H1 (cell line): ENCODE data around the gene MIA3. TPM values are rescaled to one million over a fixed set of nuclear protein-coding genes. Genes with fewer than 3 reads are reported as not detected.

Source experiments
- CTCF ChIA-PET: fragments of 300-600 bp; sonication (Branson Sonifier 250); formaldehyde crosslinking; loops from one replicate; lab custom pipeline; 2021; ENCODE audit not compliant: partially characterized antibody; lab: Charles Lee
- POLR2A ChIA-PET: fragments of 300-600 bp; sonication (Branson Sonifier 250); formaldehyde crosslinking; loops from one replicate; lab custom pipeline; 2021; ENCODE audit warnings: inconsistent platforms; ENCODE audit not compliant: partially characterized antibody; lab: Charles Lee
- DNase-seq, 2 experiments: peaks; one replicate each; pipeline versions ENCODE4 v3.0.0 to v3.0.0-alpha.2; 2010 to 2022; ENCODE audit warnings: low spot score in 2 of 2, low read depth in 1 of 2, mixed read lengths in 1 of 2
- FAIRE-seq: peaks from 2 replicates; lab custom pipeline; 2011; peaks lifted over from hg19 to GRCh38; lab: Jason Lieb, UNC
- H2AFZ ChIP-seq: 2 replicates; pipeline ENCODE4 v1.8.1; 2012; ENCODE audit warnings: low read length, inconsistent platforms
- H2AK5ac ChIP-seq: 2 replicates; pipeline ENCODE4 v1.6.1; 2013; ENCODE audit warnings: low read depth, low read length
- H2BK120ac ChIP-seq: replicated peaks from 2 replicates; pipeline ENCODE3; 2013; ENCODE audit warnings: low read depth, low read length, inconsistent platforms
- H2BK12ac ChIP-seq: 2 replicates; pipeline ENCODE4 v1.6.1; 2013; ENCODE audit warnings: low read depth, low read length
- H2BK15ac ChIP-seq: 2 replicates; pipeline ENCODE4 v1.6.1; 2013; ENCODE audit warnings: low read length
- H2BK20ac ChIP-seq: 2 replicates; pipeline ENCODE4 v1.6.1; 2013; ENCODE audit warnings: low read length
- H2BK5ac ChIP-seq: 2 replicates; pipeline ENCODE4 v1.6.1; 2013; ENCODE audit warnings: low read depth, low read length
- H3K14ac ChIP-seq: 2 replicates; pipeline ENCODE4 v1.6.1; 2013; ENCODE audit warnings: inconsistent platforms; ENCODE audit not compliant: insufficient read length
- H3K18ac ChIP-seq: 2 replicates; pipeline ENCODE4 v1.6.1; 2013; ENCODE audit warnings: low read length; ENCODE audit errors: extremely low read depth
- H3K23ac ChIP-seq: 2 replicates; pipeline ENCODE4 v1.6.1; 2013; ENCODE audit warnings: inconsistent platforms; ENCODE audit not compliant: insufficient read length
- H3K23me2 ChIP-seq: 2 replicates; pipeline ENCODE4 v1.6.1; 2013; ENCODE audit warnings: low read depth, low read length
- H3K27ac ChIP-seq: 2 replicates; pipeline ENCODE4 v1.6.1; 2011; ENCODE audit warnings: low read depth, low read length, inconsistent platforms
- H3K27me3 ChIP-seq, 4 experiments: replicated peaks in 1 of 4; 1 replicate in 1 of 4; 2 replicates in 3 of 4; pipeline versions ENCODE4 v1.6.1 to v1.8.1; 2011 to 2013; ENCODE audit warnings: low read length in 3 of 4, mild to moderate bottlenecking in 3 of 4, inconsistent platforms in 2 of 4, mixed read lengths in 2 of 4, moderate library complexity in 1 of 4; ENCODE audit not compliant: control insufficient read depth in 3 of 4, insufficient read depth in 3 of 4; ENCODE audit errors: extremely low read depth in 1 of 4
- H3K36me3 ChIP-seq, 4 experiments: 2 replicates each; pipeline versions ENCODE4 v1.6.1 to v1.8.1; 2011 to 2013; ENCODE audit warnings: mild to moderate bottlenecking in 4 of 4, low read length in 3 of 4, moderate library complexity in 2 of 4, control low read depth in 1 of 4, inconsistent platforms in 1 of 4; ENCODE audit not compliant: insufficient read depth in 4 of 4, control insufficient read depth in 2 of 4
- H3K4ac ChIP-seq: replicated peaks from 2 replicates; pipeline ENCODE3; 2013; ENCODE audit warnings: low read length, low read depth, mixed read lengths, inconsistent platforms; ENCODE audit not compliant: insufficient read length
- H3K4me1 ChIP-seq, 4 experiments: replicated peaks in 1 of 4; 1 replicate in 1 of 4; 2 replicates in 3 of 4; pipeline versions ENCODE4 v1.6.1 to v1.8.1; 2011 to 2013; ENCODE audit warnings: low read length in 3 of 4, inconsistent platforms in 2 of 4, mixed read lengths in 1 of 4; ENCODE audit not compliant: insufficient read depth in 4 of 4, control insufficient read depth in 3 of 4
- H3K4me2 ChIP-seq, 2 experiments: 2 replicates each; pipeline versions ENCODE4 v1.6.1 to v1.8.1; 2011 to 2013; ENCODE audit warnings: low read depth in 2 of 2, low read length in 2 of 2, control low read depth in 1 of 2, inconsistent platforms in 1 of 2, mild to moderate bottlenecking in 1 of 2; ENCODE audit not compliant: insufficient read depth in 1 of 2
- H3K4me3 ChIP-seq, 4 experiments: fragments of 200-600, 300-600 bp in 1 of 4; sonication (generic), shearing (Covaris generic), sonication (Bioruptor Twin) in 1 of 4; 2 replicates each; pipeline versions ENCODE4 v1.5.1 to v1.8.1; 2011 to 2016; ENCODE audit warnings: low read length in 4 of 4, low read depth in 3 of 4, control low read depth in 2 of 4, inconsistent platforms in 2 of 4, mild to moderate bottlenecking in 2 of 4, mixed read lengths in 1 of 4, moderate library complexity in 1 of 4; ENCODE audit not compliant: insufficient read depth in 2 of 4; ENCODE audit errors: extremely low read depth in 1 of 4
- H3K56ac ChIP-seq: replicated peaks from 2 replicates; pipeline ENCODE3; 2013; ENCODE audit warnings: low read depth, mild to moderate bottlenecking, mixed read lengths, low read length, inconsistent platforms; ENCODE audit not compliant: insufficient read length
- H3K79me1 ChIP-seq: 2 replicates; pipeline ENCODE4 v1.6.1; 2013; ENCODE audit warnings: low read depth, low read length, control low read depth
- H3K79me2 ChIP-seq, 2 experiments: 2 replicates each; pipeline versions ENCODE4 v1.6.1 to v1.8.1; 2012 to 2013; ENCODE audit warnings: low read length in 2 of 2, mild to moderate bottlenecking in 2 of 2, inconsistent platforms in 1 of 2; ENCODE audit not compliant: insufficient read depth in 2 of 2, control insufficient read depth in 1 of 2
- H3K9ac ChIP-seq, 4 experiments: replicated peaks in 1 of 4; 1 replicate in 1 of 4; 2 replicates in 3 of 4; pipeline versions ENCODE4 v1.6.1 to v1.8.1; 2011 to 2013; ENCODE audit warnings: low read depth in 3 of 4, low read length in 3 of 4, control low read depth in 2 of 4, mild to moderate bottlenecking in 2 of 4, moderate library complexity in 2 of 4, inconsistent platforms in 1 of 4; ENCODE audit errors: extremely low read depth in 1 of 4
- H3K9me3 ChIP-seq, 2 experiments: 2 replicates each; pipeline versions ENCODE4 v1.6.1 to v1.8.1; 2012 to 2013; ENCODE audit warnings: mild to moderate bottlenecking in 2 of 2, moderate library complexity in 2 of 2, control low read depth in 1 of 2, inconsistent platforms in 1 of 2, low read depth in 1 of 2, low read length in 1 of 2, mixed read lengths in 1 of 2; ENCODE audit not compliant: insufficient read depth in 2 of 2
- H4K20me1 ChIP-seq, 2 experiments: replicated peaks in 1 of 2; 2 replicates each; pipeline versions ENCODE3 to v1.8.1; 2011 to 2013; ENCODE audit warnings: inconsistent platforms in 2 of 2, low read length in 2 of 2, mild to moderate bottlenecking in 1 of 2; ENCODE audit not compliant: insufficient read depth in 2 of 2, control insufficient read depth in 1 of 2
- H4K5ac ChIP-seq: 2 replicates; pipeline ENCODE4 v1.6.1; 2013; ENCODE audit warnings: low read length, low read depth, mixed read lengths, inconsistent platforms; ENCODE audit not compliant: insufficient read length
- H4K8ac ChIP-seq: 2 replicates; pipeline ENCODE4 v1.8.0; 2013; ENCODE audit warnings: mild to moderate bottlenecking, moderate library complexity, low read length, inconsistent platforms; ENCODE audit not compliant: insufficient read depth; ENCODE audit errors: extremely low read depth
- H4K91ac ChIP-seq: replicated peaks from 2 replicates; pipeline ENCODE3; 2013; ENCODE audit warnings: low read length, mixed read lengths, inconsistent platforms; ENCODE audit not compliant: insufficient read length
- POLR2A ChIP-seq, 2 experiments: IDR thresholded peaks; 1 replicate in 1 of 2; 2 replicates in 1 of 2; pipeline ENCODE4 v1.6.1; 2011; ENCODE audit warnings: low read depth in 2 of 2, low read length in 2 of 2, mild to moderate bottlenecking in 2 of 2; ENCODE audit errors: control extremely low read depth in 1 of 2
- POU5F1 ChIP-seq: IDR thresholded peaks from 2 replicates; pipeline ENCODE4 v1.6.1; 2011; ENCODE audit warnings: low read depth, mild to moderate bottlenecking, low read length, moderate library complexity
- SUZ12 ChIP-seq: fragments of 200-600 bp; sonication (generic); IDR thresholded peaks from 2 replicates; pipeline ENCODE4 v1.6.1; 2012; ENCODE audit warnings: mild to moderate bottlenecking, inconsistent platforms, low read length, moderate library complexity, mixed read lengths
- WGBS, 2 experiments: shearing (Covaris generic) in 1 of 2; methylation state at CpG; one replicate each; pipeline versions ENCODE4 v1.1.6 to v1.1.7; 2013 to 2015; ENCODE audit warnings: low lambda C conversion rate in 2 of 2, mixed read lengths in 2 of 2, inconsistent platforms in 1 of 2, low coverage in 1 of 2, missing lambda C conversion rate in 1 of 2; ENCODE audit not compliant: insufficient replicate concordance in 2 of 2, insufficient coverage in 1 of 2, insufficient read length in 1 of 2; ENCODE audit errors: extremely low coverage in 1 of 2, missing lambda C conversion rate in 1 of 2; 5-methylcytosine and 5-hydroxymethylcytosine counted together
- polyA plus RNA-seq, 7 experiments: library from polyadenylated mRNA; depleted of rRNA in 3 of 7; stranded (reverse) in 5 of 7; unstranded in 2 of 7; fragments of >200 nt in 5 of 7; fragments of 200-250 nt in 2 of 7; gene quantifications; 1 replicate in 5 of 7; 2 replicates in 1 of 7; 4 replicates in 1 of 7; pipeline versions ENCODE4 v1.2.1 to v1.2.3, GENCODE V29; 2011 to 2013; ENCODE audit warnings: missing spikeins in 2 of 7, mixed read lengths in 2 of 7
- total RNA-seq: library from RNA; stranded (reverse); fragmentation: NEBNext Ultra II Directional; extraction: Animal tissue kit (Norgen Biotek cat#: 25700); gene quantifications from 2 replicates; pipeline ENCODE4 v1.2.1, GENCODE V29; 2021

The MIA3 gene
- total and polyA plus RNA-seq, 2 of the 8 experiments (the other 6 are each of a cell fraction or from before 2014, with no cell fraction given): 69.0 to 105 TPM

DNA sequence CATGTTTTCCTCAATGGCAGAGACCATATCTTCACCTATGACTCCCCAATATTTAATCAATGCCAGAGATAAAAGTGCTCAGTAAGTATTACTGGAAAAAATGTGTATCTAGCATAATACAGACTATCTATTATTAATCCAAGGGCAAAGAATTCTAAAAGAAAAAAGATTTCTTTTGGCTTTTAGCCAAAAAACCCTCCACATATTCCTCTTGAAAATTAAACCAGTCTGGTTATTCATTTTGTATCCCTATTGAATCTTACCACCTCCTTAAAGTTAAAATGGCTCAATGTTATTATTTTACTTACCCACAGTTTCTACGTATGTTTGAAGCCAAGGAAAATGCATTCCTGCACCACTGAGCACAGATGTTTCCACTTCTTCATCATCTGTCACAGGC lies 29.8 kb upstream of the MIA3 start:
- H3K4me1 ChIP-seq: peaks cover 0 to 3% (median 0%) of the 10 kb centered on the region in 4 experiments; a peak in 1 of 7 replicates
- whole genome bisulfite sequencing, 2 experiments: 89% methylated on average over 1 of the region's 1 CpG; no CpG with 5 or more reads in 1 of the 2 experiments
- POLR2A ChIA-PET: interaction anchor here (2.5 kb wide), 1 partner anchor 56 kb away, joined by 8 read pairs; no protein-coding TSS in a partner anchor
- H2BK12ac ChIP-seq: no peak overlapping the region
- no peaks in the 10 kb centered on the region for H4K20me1 ChIP-seq
- TF ChIP-seq SUZ12 (no peak), POLR2A (IDR thresholded peaks at IDR 0.05; ENCODE audit: control extremely low read depth in 1 of 2, low read depth in 2 of 2, low read length in 2 of 2) (no peak), POU5F1 (no peak)
- no peaks in the 10 kb centered on the region for H3K9me3 ChIP-seq
- H2BK5ac ChIP-seq: no peak overlapping the region
- no peak overlapping the region for H3K23ac ChIP-seq
- no peak overlapping the region for H2AK5ac ChIP-seq
- H4K5ac ChIP-seq: no peak overlapping the region
- no peak overlapping the region for H4K91ac ChIP-seq
- H3K4me3 ChIP-seq: peak overlapping the region in 1 of 4 experiments; percentile 79; a peak in 2 of 8 replicates
- H3K79me2 ChIP-seq: peaks cover 0 to 42% of the 10 kb centered on the region in 2 experiments; a peak in 2 of 4 replicates
- no peak overlapping the region for H2BK20ac ChIP-seq
- no peak overlapping the region for H3K56ac ChIP-seq
- no peak overlapping the region for H3K27ac ChIP-seq
- no peak overlapping the region for H2BK120ac ChIP-seq
- H3K4me2 ChIP-seq: no peak overlapping the region; a peak in 1 of 4 replicates
- no peak overlapping the region for H3K9ac ChIP-seq
- DNase-seq (no peak), FAIRE-seq (no peak)
- H3K79me1 ChIP-seq: no peaks in the 10 kb centered on the region; the same call in 1 of the 2 replicates
- no peak overlapping the region for H2BK15ac ChIP-seq
- no peak overlapping the region for H3K14ac ChIP-seq
- no peaks in the 10 kb centered on the region for H3K27me3 ChIP-seq
- peaks cover 10% of the 10 kb centered on the region for H3K23me2 ChIP-seq
- peaks cover 0 to 27% (median 11%) of the 10 kb centered on the region in 4 experiments; a peak in 5 of 8 replicates for H3K36me3 ChIP-seq
- H3K18ac ChIP-seq: no peak overlapping the region
- no peak overlapping the region for H2AFZ ChIP-seq
- H4K8ac ChIP-seq: no peak overlapping the region
- CTCF ChIA-PET: no interaction called here
- no peak overlapping the region for H3K4ac ChIP-seq
